ENCODE data around the gene SLC5A9.
A peak's percentile ranks its signal among the peaks of the same experiment; 100 is the strongest.

The SLC5A9 gene

GRCh38 chr1:48222501-48223242 is at the start of gene SLC5A9:
Gene SLC5A9 (plus strand): TSS chr1:48222716. CDS start chr1:48222737, 21 bp downstream.
- DNase-seq = no peak

GRCh38 chr1:48175116-48175515 is 47.4 kb upstream of the SLC5A9 start:
- DNase-seq = no peak

- DNase-seq = no peak
These were observed 45.3 kb upstream of the SLC5A9 start for GRCh38 chr1:48177257-48177656.

GRCh38 chr1:48181669-48182367 is 40.7 kb upstream of the SLC5A9 start:
- DNase-seq = no peak

GRCh38 chr1:48182439-48182838 is 40.1 kb upstream of the SLC5A9 start:
- DNase-seq = no peak

GRCh38 chr1:48186306-48186839 is 36.1 kb upstream of the SLC5A9 start:
- no peak for DNase-seq

GRCh38 chr1:48187969-48188563 is 34.5 kb upstream of the SLC5A9 start:
- DNase-seq = no peak

- no peak for DNase-seq
These were observed 31.6 kb upstream of the SLC5A9 start for GRCh38 chr1:48190881-48191280.

GRCh38 chr1:48194801-48195200 is 27.7 kb upstream of the SLC5A9 start:
- no peak for DNase-seq

- DNase-seq = no peak
These were observed 26.3 kb upstream of the SLC5A9 start for GRCh38 chr1:48196237-48196636.

- DNase-seq = no peak
These were observed 23.5 kb upstream of the SLC5A9 start for GRCh38 chr1:48198970-48199369.

- no peak for DNase-seq
These were observed 22.2 kb upstream of the SLC5A9 start for GRCh38 chr1:48200166-48200900.

GRCh38 chr1:48202030-48202752 is 20.3 kb upstream of the SLC5A9 start:
- peak in 51 of 58 donors; percentile 5 to 77 (median 29) for DNase-seq

- DNase-seq = peak in 1 of 58 donors; percentile 12
These were observed 19.1 kb upstream of the SLC5A9 start for GRCh38 chr1:48203287-48203900.

- DNase-seq = no peak
These were observed 17.0 kb upstream of the SLC5A9 start for GRCh38 chr1:48205522-48205921.

GRCh38 chr1:48206371-48206770 is 16.1 kb upstream of the SLC5A9 start:
- no peak for DNase-seq

GRCh38 chr1:48207131-48207530 is 15.4 kb upstream of the SLC5A9 start:
- no peak for DNase-seq

- DNase-seq = no peak
These were observed 14.9 kb upstream of the SLC5A9 start for GRCh38 chr1:48207536-48208075.

GRCh38 chr1:48208251-48208650 is 14.3 kb upstream of the SLC5A9 start:
- no peak for DNase-seq

- DNase-seq = no peak
These were observed 13.9 kb upstream of the SLC5A9 start for GRCh38 chr1:48208652-48209051.
